Ishikawa (cell line): Measurements from ENCODE around the gene PLA2G6.

ENCODE experiments used
- CEBPB ChIP-seq: IDR thresholded peaks from 2 replicates; pipeline ENCODE4 v1.6.1; 2012
- CREB1 ChIP-seq: IDR thresholded peaks from 2 replicates; pipeline ENCODE4 v1.6.1; 2012; ENCODE audit warnings: low read depth
- EGR1 ChIP-seq: IDR thresholded peaks from 2 replicates; pipeline ENCODE4 v1.6.1; 2012
- EP300 ChIP-seq: IDR thresholded peaks from 2 replicates; pipeline ENCODE4 v1.6.1; 2012; ENCODE audit warnings: borderline replicate concordance
- FOXM1 ChIP-seq: IDR thresholded peaks from 2 replicates; pipeline ENCODE4 v1.6.1; 2012; ENCODE audit warnings: low read depth, borderline replicate concordance
- NFIC ChIP-seq: IDR thresholded peaks from 2 replicates; pipeline ENCODE4 v1.6.1; 2012
- RAD21 ChIP-seq: IDR thresholded peaks from 2 replicates; pipeline ENCODE4 v1.6.1; 2012; ENCODE audit warnings: low read depth
- REST ChIP-seq: IDR thresholded peaks from 2 replicates; pipeline ENCODE4 v1.6.1; 2012; ENCODE audit warnings: low read depth, mild to moderate bottlenecking
- TAF1 ChIP-seq: IDR thresholded peaks from 2 replicates; pipeline ENCODE4 v1.6.1; 2012; ENCODE audit warnings: low read depth, mild to moderate bottlenecking
- TCF12 ChIP-seq: IDR thresholded peaks from 2 replicates; pipeline ENCODE4 v1.6.1; 2012; ENCODE audit warnings: low read depth
- TEAD4 ChIP-seq: IDR thresholded peaks from 2 replicates; pipeline ENCODE4 v1.6.1; 2012
- USF1 ChIP-seq: IDR thresholded peaks from 2 replicates; pipeline ENCODE4 v1.6.1; 2012
- YY1 ChIP-seq: IDR thresholded peaks from 2 replicates; pipeline ENCODE4 v1.6.1; 2012; ENCODE audit warnings: low read depth
- ZBTB7A ChIP-seq: IDR thresholded peaks from 2 replicates; pipeline ENCODE4 v1.6.1; 2012; ENCODE audit warnings: low read depth
- TF ChIP-seq, protein P1 (sequence below): IDR thresholded peaks from 2 replicates; pipeline ENCODE4 v1.6.1; 2012

PLA2G6 gene

GRCh38 chr22:38138961-38139360 lies 42.7 kb downstream of the PLA2G6 start:
- no peak for TF ChIP-seq CREB1
- TF ChIP-seq TEAD4, result no peak
- TF ChIP-seq EP300, result no peak
- no peak for TF ChIP-seq YY1
- no peak for TF ChIP-seq REST
- no peak for TF ChIP-seq NFIC
- no peak for TF ChIP-seq TAF1
- no peak for TF ChIP-seq USF1
- TF ChIP-seq, protein P1, sequence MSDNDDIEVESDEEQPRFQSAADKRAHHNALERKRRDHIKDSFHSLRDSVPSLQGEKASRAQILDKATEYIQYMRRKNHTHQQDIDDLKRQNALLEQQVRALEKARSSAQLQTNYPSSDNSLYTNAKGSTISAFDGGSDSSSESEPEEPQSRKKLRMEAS, result no peak
- TF ChIP-seq TCF12, result no peak
- no peak for TF ChIP-seq RAD21
- no peak for TF ChIP-seq FOXM1
- no peak for TF ChIP-seq EGR1
- TF ChIP-seq CEBPB, result no peak
- no peak for TF ChIP-seq ZBTB7A

DNA sequence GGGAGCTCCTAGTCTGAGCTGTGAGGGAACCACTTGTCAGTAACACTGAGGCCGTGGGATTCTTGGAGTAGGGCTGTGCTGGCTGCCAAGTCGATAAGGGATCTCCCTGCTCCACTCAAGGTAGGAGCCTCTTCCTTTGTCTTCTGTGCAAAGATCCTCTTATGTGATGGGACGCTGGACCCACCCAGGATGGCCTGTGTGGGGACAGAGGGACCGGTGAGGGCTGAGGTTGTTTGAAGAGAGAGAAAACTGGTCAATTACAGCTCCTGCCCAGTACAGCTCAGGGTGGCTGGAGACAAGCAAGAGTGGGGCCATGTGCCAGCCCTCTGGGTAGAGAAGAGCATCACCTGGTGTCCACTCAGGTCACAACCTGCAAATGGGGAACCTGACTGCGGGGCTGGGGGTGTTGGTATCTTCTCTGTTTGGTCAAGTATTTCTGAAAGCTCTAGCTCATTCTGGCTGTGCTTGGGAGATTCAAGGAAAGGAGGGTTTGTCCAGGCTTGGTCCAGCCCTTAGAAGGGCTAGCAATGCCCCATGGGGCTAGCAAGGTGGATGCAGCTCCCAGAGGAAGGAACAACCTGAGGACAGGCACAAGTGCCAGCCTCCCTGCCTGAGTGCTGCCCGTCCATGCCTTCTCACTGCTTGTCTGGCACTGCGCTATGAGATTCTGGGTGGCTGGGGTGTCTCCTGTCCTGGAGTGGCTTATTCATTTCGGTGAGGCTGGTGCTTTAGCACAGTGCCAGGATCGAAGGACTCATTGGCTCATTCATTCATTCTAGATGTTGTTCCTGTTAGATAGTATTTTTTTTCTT lies 43.5 kb downstream of the PLA2G6 start:
- no peak for TF ChIP-seq REST
- TF ChIP-seq TAF1, result no peak
- no peak for TF ChIP-seq YY1

- TF ChIP-seq, protein P1, result no peak
- TF ChIP-seq EGR1 (no peak), ZBTB7A (no peak), TEAD4 (no peak)
Measured at GRCh38 chr22:38136607-38137006, 45.0 kb downstream of the PLA2G6 start.

DNA sequence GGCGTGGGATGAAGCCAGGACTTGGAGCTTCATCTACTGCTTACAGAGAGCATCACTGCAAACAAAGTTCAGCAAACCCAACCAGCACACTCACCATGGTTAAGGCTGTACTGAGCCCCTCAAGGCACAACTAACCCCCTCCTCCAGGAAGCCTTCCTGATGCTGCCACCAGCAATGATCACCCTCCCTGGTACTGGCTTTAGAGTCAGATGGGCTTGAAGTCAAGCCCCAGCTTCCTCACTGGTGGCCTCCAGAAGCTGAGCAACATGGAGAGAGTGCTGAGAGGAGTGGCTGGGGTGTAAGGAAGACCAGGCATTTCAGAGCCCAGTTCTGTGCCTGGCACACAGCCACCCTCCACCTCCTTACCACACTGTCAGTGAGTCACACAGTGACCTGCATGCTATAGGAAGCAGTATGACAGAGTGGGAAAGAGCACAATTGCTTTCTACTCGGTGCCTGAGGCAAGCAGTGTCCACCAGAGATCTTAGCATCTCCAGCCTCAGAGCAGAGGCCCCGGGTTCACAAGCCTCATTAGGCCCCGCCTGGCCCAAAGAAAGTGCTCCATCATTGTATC lies 46.4 kb downstream of the PLA2G6 start:
- no peak for TF ChIP-seq CREB1
- no peak for TF ChIP-seq TEAD4
- no peak for TF ChIP-seq NFIC
- no peak for TF ChIP-seq RAD21
- no peak for TF ChIP-seq TAF1
- no peak for TF ChIP-seq EP300
- TF ChIP-seq TCF12, result no peak
- TF ChIP-seq REST, result no peak
- TF ChIP-seq ZBTB7A, result no peak
- TF ChIP-seq FOXM1, result no peak
- no peak for TF ChIP-seq USF1
- TF ChIP-seq, protein P1, result no peak
